B cell (primary cell): ENCODE data around the gene SLC2A11.

Source experiments
- CTCF ChIP-seq: fragments of 200-600 bp; IDR thresholded peaks from one replicate; pipeline ENCODE4 v1.8.0; 2022; ENCODE audit warnings: antibody characterized with exemption, mild to moderate bottlenecking
- EZH2 ChIP-seq: IDR thresholded peaks from 2 replicates; pipeline ENCODE4 v1.6.1; 2012; ENCODE audit warnings: borderline replicate concordance, low read depth, mild to moderate bottlenecking, moderate library complexity, low read length; ENCODE audit not compliant: insufficient read depth, poor library complexity, severe bottlenecking

GRCh38 chr22:23844739-23845202 lies 12.9 kb upstream of the SLC2A11 start:
- TF ChIP-seq CTCF (no peak), EZH2 (no peak)
